Endothelial cell of umbilical vein (primary cell): ENCODE results near the gene RC3H1. TPM values are rescaled to one million over a fixed set of nuclear protein-coding genes. Genes with fewer than 3 reads are reported as not detected.
A peak's percentile ranks its signal among the peaks of the same experiment; 100 is the strongest.

Source experiments
- BruUV-seq: library from RNA; stranded (reverse); fragments of 400-500 nt; replicated peaks from 2 replicates; lab custom pipeline; 2021; lab: Mats Ljungman, UMichigan
- CTCF ChIA-PET: fragments of 300-600, 350-600 bp; sonication (Branson Sonifier 250); formaldehyde crosslinking; loops from one replicate; lab custom pipeline; 2021; ENCODE audit warnings: antibody characterized with exemption, inconsistent platforms; lab: Charles Lee
- POLR2A ChIA-PET: fragments of 300-600, 350-600 bp; sonication (Branson Sonifier 250); formaldehyde crosslinking; loops from one replicate; lab custom pipeline; 2021; ENCODE audit warnings: antibody characterized with exemption, inconsistent platforms; lab: Charles Lee
- DNase-seq: peaks from one replicate; pipeline ENCODE4 v3.0.0-alpha.2; 2011; ENCODE audit warnings: low read depth, low spot score
- FAIRE-seq: peaks from 2 replicates; lab custom pipeline; 2011; peaks lifted over from hg19 to GRCh38; lab: Jason Lieb, UNC
- H2AFZ ChIP-seq: 2 replicates; pipeline ENCODE4 v1.6.0; 2012; ENCODE audit warnings: low read depth, low read length, control low read depth, inconsistent platforms
- H3K27ac ChIP-seq: 2 replicates; pipeline ENCODE4 v1.5.1; 2011; ENCODE audit warnings: low read depth, mild to moderate bottlenecking, control low read depth, low read length, moderate library complexity; ENCODE audit not compliant: insufficient read depth
- H3K27me3 ChIP-seq, 2 experiments: 2 replicates each; pipeline versions ENCODE4 v1.6.0 to v1.6.1; 2011; ENCODE audit warnings: low read length in 2 of 2, mixed read lengths in 1 of 2; ENCODE audit not compliant: control insufficient read depth in 2 of 2, insufficient read depth in 2 of 2
- H3K36me3 ChIP-seq, 2 experiments: 2 replicates in 1 of 2; 3 replicates in 1 of 2; pipeline ENCODE4 v1.5.1; 2011; ENCODE audit warnings: low read length in 2 of 2, mild to moderate bottlenecking in 1 of 2, moderate library complexity in 1 of 2; ENCODE audit not compliant: control insufficient read depth in 2 of 2, insufficient read depth in 2 of 2; ENCODE audit errors: extremely low read depth in 1 of 2
- H3K4me1 ChIP-seq: 3 replicates; pipeline ENCODE4 v1.5.1; 2011; ENCODE audit warnings: mild to moderate bottlenecking, low read length; ENCODE audit not compliant: control insufficient read depth, insufficient read depth; ENCODE audit errors: extremely low read depth
- H3K4me2 ChIP-seq: 2 replicates; pipeline ENCODE4 v1.6.1; 2011; ENCODE audit warnings: low read length, control low read depth, mixed read lengths; ENCODE audit not compliant: insufficient read depth
- H3K4me3 ChIP-seq, 3 experiments: fragments of 200-600 bp in 1 of 3; sonication (generic), shearing (Covaris generic) in 1 of 3; replicated peaks in 1 of 3; 2 replicates each; pipeline ENCODE4 v1.5.1; 2011 to 2016; ENCODE audit warnings: control low read depth in 3 of 3, low read length in 3 of 3, mild to moderate bottlenecking in 2 of 3, inconsistent platforms in 1 of 3, low read depth in 1 of 3, moderate library complexity in 1 of 3; ENCODE audit not compliant: insufficient read depth in 1 of 3
- H3K79me2 ChIP-seq: 2 replicates; pipeline ENCODE4 v1.6.0; 2012; ENCODE audit warnings: low read length, inconsistent platforms; ENCODE audit not compliant: control insufficient read depth, insufficient read depth
- H3K9ac ChIP-seq: replicated peaks from 2 replicates; pipeline ENCODE3; 2011; ENCODE audit warnings: low read length, control low read depth; ENCODE audit not compliant: insufficient read depth; ENCODE audit errors: extremely low read depth
- H3K9me1 ChIP-seq: replicated peaks from 3 replicates; pipeline ENCODE4 v1.6.0; 2011; ENCODE audit warnings: mild to moderate bottlenecking, low read length; ENCODE audit not compliant: control insufficient read depth, insufficient read depth; ENCODE audit errors: extremely low read depth
- H3K9me3 ChIP-seq: replicated peaks from 2 replicates; pipeline ENCODE4 v1.5.1; 2012; ENCODE audit warnings: low read length, inconsistent platforms; ENCODE audit not compliant: control insufficient read depth, insufficient read depth
- H4K20me1 ChIP-seq: replicated peaks from 2 replicates; pipeline ENCODE3; 2011; ENCODE audit warnings: mild to moderate bottlenecking, low read length; ENCODE audit not compliant: control insufficient read depth, insufficient read depth; ENCODE audit errors: extremely low read depth
- CTCF ChIP-seq, 2 donors: IDR thresholded peaks; 1 replicate in 1 of 2; 2 replicates in 1 of 2; pipeline ENCODE4 v1.5.1; 2011; ENCODE audit warnings: low read length in 2 of 2, mild to moderate bottlenecking in 2 of 2, moderate library complexity in 2 of 2, control low read depth in 1 of 2, inconsistent platforms in 1 of 2, low read depth in 1 of 2; ENCODE audit not compliant: insufficient read depth in 1 of 2; ENCODE audit errors: extremely low read depth in 1 of 2
- MAX ChIP-seq: IDR thresholded peaks from 2 replicates; pipeline ENCODE4 v1.6.1; 2011; ENCODE audit not compliant: insufficient read depth, insufficient read length
- POLR2AphosphoS5 ChIP-seq: IDR thresholded peaks from 2 replicates; pipeline ENCODE4 v1.6.1; 2012; ENCODE audit warnings: low read depth, mild to moderate bottlenecking, control low read depth, low read length, moderate library complexity; ENCODE audit not compliant: insufficient read depth
- dilution Hi-C: fragments of 300-500 bp; cut with MboI; formaldehyde crosslinking; loops from one replicate; pipeline ENCODE4 v1.15.0; 2019; ENCODE audit warnings: low sequenced_read_pairs; ENCODE audit not compliant: extremely low pct_ligation_motif_present
- intact Hi-C: fragments of 100-400 bp; cut with micrococcal nuclease; formaldehyde crosslinking; loops from one replicate; pipeline ENCODE4 v1.10.0; 2022
- polyA plus RNA-seq, 4 experiments: library from polyadenylated mRNA; depleted of rRNA in 3 of 4; stranded (reverse) in 3 of 4; unstranded in 1 of 4; fragments of >200 nt; gene quantifications; 2 replicates each; pipeline versions ENCODE4 v1.2.1 to v1.2.3, GENCODE V29; 2011 to 2012; ENCODE audit warnings: missing spikeins in 1 of 4
- total RNA-seq: library from RNA; stranded (reverse); gene quantifications from 2 replicates; pipeline ENCODE4 v1.2.3, GENCODE V29; 2021

Gene RC3H1
- total and polyA plus RNA-seq, 2 donors (not counting 3 experiments of a cell fraction or from before 2014, with no cell fraction given) = 7.0 to 41.4 TPM

- H3K27me3 ChIP-seq = no peaks in the 10 kb centered on the region
- no peak overlapping the region for H3K4me2 ChIP-seq
- no peak for FAIRE-seq
- ChIA-PET CTCF (interaction anchor here (1.5 to 2.0 kb wide), 2 partner anchors 12 to 65 kb away, joined by 4 to 5 read pairs; no protein-coding TSS in a partner anchor), POLR2A (interaction anchor here (0.7 kb wide), 1 partner anchor 43 kb away, joined by 4 read pairs; no protein-coding TSS in a partner anchor)
- BruUV-seq = no TSS peak
- intact Hi-C loops (loop anchor here (2.0 kb wide), 2 partner anchors 44 to 484 kb away; no protein-coding TSS in a partner anchor), dilution Hi-C loops (no loop called here)
- peak; percentile 39 for DNase-seq
- H3K4me1 ChIP-seq = no peaks in the 10 kb centered on the region
- no peaks in the 10 kb centered on the region for H3K36me3 ChIP-seq
- H3K9me3 ChIP-seq = no peaks in the 10 kb centered on the region
- H3K27ac ChIP-seq = no peak overlapping the region
- no peaks in the 10 kb centered on the region for H3K79me2 ChIP-seq
- no peak overlapping the region for H3K4me3 ChIP-seq
- TF ChIP-seq CTCF (IDR thresholded peaks at IDR 0.05; ENCODE audit: extremely low read depth in 1 of 2, insufficient read depth in 1 of 2, low read depth in 1 of 2, low read length in 2 of 2) = peak; percentile 71 to 72
- TF ChIP-seq MAX = no peak
- H3K9ac ChIP-seq = no peak overlapping the region
- H4K20me1 ChIP-seq = no peaks in the 10 kb centered on the region
- no peaks in the 10 kb centered on the region for H3K9me1 ChIP-seq
- H2AFZ ChIP-seq = no peak overlapping the region
Observed at GRCh38 chr1:173914366-173914871, 107.7 kb downstream of the RC3H1 start.

DNA sequence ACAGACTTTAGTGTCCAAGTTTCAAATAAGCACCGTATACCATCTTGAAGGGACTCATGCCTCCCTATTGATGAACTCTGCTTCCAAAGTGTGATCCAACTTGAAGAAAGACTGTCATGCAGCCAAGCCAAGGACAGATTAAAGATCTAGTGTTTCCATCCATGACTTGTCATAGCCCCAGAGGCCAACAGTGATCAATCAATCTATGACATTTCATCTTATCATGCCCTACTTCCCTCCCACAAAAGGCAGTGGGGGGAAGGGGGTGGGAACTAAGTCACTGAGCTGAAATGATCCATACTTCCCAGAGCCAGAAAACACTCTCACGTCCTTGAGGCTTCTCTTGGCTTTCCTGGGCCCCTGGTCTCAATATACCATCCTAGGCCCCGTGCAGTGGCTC lies 109.0 kb downstream of the RC3H1 start:
- Histone ChIP-seq H3K27ac (no peak overlapping the region), H3K4me3 (no peak overlapping the region), H3K79me2 (no peaks in the 10 kb centered on the region), H3K9me1 (no peaks in the 10 kb centered on the region), H4K20me1 (no peaks in the 10 kb centered on the region), H3K27me3 (no peaks in the 10 kb centered on the region), H3K9me3 (no peaks in the 10 kb centered on the region), H3K9ac (no peak overlapping the region), H3K36me3 (no peaks in the 10 kb centered on the region), H3K4me1 (no peaks in the 10 kb centered on the region), H3K4me2 (no peak overlapping the region), H2AFZ (no peak overlapping the region)
- no TSS peak for BruUV-seq
- CTCF ChIA-PET = interaction anchor here (0.7 kb wide), 1 partner anchor 80 kb away, joined by 4 read pairs; no protein-coding TSS in a partner anchor
- dilution Hi-C loops = no loop called here
- no peak for DNase-seq
- intact Hi-C loops = no loop called here
- POLR2A ChIA-PET = no interaction called here
- TF ChIP-seq POLR2AphosphoS5 (no peak), CTCF (IDR thresholded peaks at IDR 0.05; ENCODE audit: extremely low read depth in 1 of 2, insufficient read depth in 1 of 2, low read depth in 1 of 2, low read length in 2 of 2) (no peak)
- no peak for FAIRE-seq
